ENCODE data around the gene OTULIN. TPM values are rescaled to one million over a fixed set of nuclear protein-coding genes. Genes with fewer than 3 reads are reported as not detected.

OTULIN gene
- total and polyA plus RNA-seq, 2 of the 13 experiments (the other 11 are each of a cell fraction or from before 2014, with no cell fraction given), result 7.0 to 34.8 TPM

GRCh38 chr5:14664270-14665100 lies at the start of gene OTULIN (continued):
- TF ChIP-seq CERS6 (CRISPR knock-in tag; IDR thresholded peaks at IDR 0.05), result 0 out of 2 replicates have a peak, but pooled peaks have one; percentile 31
- TF ChIP-seq KLF9 (CRISPR knock-in tag; IDR thresholded peaks at IDR 0.05; ENCODE audit: low read depth), result 0 out of 2 replicates have a peak, but pooled peaks have one; percentile 32
- TF ChIP-seq PAWR (CRISPR knock-in tag; IDR thresholded peaks at IDR 0.05; ENCODE audit: borderline replicate concordance), result no peak
- TF ChIP-seq NR2F1 (CRISPR knock-in tag; IDR thresholded peaks at IDR 0.05), result peak; percentile 70 to 87; a peak in 3 of 4 replicates
- TF ChIP-seq ZBTB38 (CRISPR knock-in tag; IDR thresholded peaks at IDR 0.05), result peak; percentile 87
- no peak for TF ChIP-seq PCBP2 (optimal IDR thresholded peaks at IDR 0.05; ENCODE audit: low read depth, low read length, poor library complexity, severe bottlenecking)
- TF ChIP-seq SRY (CRISPR knock-in tag; IDR thresholded peaks at IDR 0.05), result no peak; the same call in none of the 2 replicates
- peak; percentile 24; the same call in 1 of the 2 replicates for TF ChIP-seq NR2F2 (IDR thresholded peaks at IDR 0.05; ENCODE audit: borderline replicate concordance, low read depth)
- TF ChIP-seq, protein P1, sequence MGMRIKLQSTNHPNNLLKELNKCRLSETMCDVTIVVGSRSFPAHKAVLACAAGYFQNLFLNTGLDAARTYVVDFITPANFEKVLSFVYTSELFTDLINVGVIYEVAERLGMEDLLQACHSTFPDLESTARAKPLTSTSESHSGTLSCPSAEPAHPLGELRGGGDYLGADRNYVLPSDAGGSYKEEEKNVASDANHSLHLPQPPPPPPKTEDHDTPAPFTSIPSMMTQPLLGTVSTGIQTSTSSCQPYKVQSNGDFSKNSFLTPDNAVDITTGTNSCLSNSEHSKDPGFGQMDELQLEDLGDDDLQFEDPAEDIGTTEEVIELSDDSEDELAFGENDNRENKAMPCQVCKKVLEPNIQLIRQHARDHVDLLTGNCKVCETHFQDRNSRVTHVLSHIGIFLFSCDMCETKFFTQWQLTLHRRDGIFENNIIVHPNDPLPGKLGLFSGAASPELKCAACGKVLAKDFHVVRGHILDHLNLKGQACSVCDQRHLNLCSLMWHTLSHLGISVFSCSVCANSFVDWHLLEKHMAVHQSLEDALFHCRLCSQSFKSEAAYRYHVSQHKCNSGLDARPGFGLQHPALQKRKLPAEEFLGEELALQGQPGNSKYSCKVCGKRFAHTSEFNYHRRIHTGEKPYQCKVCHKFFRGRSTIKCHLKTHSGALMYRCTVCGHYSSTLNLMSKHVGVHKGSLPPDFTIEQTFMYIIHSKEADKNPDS (CRISPR knock-in tag; IDR thresholded peaks at IDR 0.05), result no peak; the same call in 1 of the 2 replicates
- TF ChIP-seq FUBP1 (CRISPR knock-in tag; IDR thresholded peaks at IDR 0.05; ENCODE audit: borderline replicate concordance), result no peak
- peak; percentile 84; the same call in 1 of the 2 replicates for TF ChIP-seq GLI4 (CRISPR knock-in tag; IDR thresholded peaks at IDR 0.05; ENCODE audit: borderline replicate concordance)
- TF ChIP-seq BRCA1 (CRISPR knock-in tag; IDR thresholded peaks at IDR 0.05), result peak; percentile 70
- no peak for TF ChIP-seq MBNL3 (CRISPR knock-in tag; conservative IDR thresholded peaks at IDR 0.05)
- peak; percentile 11; the same call in 1 of the 2 replicates for TF ChIP-seq ZNF788 (CRISPR knock-in tag; IDR thresholded peaks at IDR 0.05; ENCODE audit: borderline replicate concordance)
- no peak for TF ChIP-seq ZKSCAN1 (IDR thresholded peaks at IDR 0.05; ENCODE audit: low read length)
- TF ChIP-seq, protein P2, sequence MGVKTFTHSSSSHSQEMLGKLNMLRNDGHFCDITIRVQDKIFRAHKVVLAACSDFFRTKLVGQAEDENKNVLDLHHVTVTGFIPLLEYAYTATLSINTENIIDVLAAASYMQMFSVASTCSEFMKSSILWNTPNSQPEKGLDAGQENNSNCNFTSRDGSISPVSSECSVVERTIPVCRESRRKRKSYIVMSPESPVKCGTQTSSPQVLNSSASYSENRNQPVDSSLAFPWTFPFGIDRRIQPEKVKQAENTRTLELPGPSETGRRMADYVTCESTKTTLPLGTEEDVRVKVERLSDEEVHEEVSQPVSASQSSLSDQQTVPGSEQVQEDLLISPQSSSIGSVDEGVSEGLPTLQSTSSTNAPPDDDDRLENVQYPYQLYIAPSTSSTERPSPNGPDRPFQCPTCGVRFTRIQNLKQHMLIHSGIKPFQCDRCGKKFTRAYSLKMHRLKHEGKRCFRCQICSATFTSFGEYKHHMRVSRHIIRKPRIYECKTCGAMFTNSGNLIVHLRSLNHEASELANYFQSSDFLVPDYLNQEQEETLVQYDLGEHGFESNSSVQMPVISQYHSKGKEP (CRISPR knock-in tag; IDR thresholded peaks at IDR 0.05), result peak; percentile 31; the same call in 1 of the 2 replicates
- TF ChIP-seq RAD21 (CRISPR knock-in tag; IDR thresholded peaks at IDR 0.05), result no peak
- TF ChIP-seq ZNF431 (CRISPR knock-in tag; IDR thresholded peaks at IDR 0.05; ENCODE audit: borderline replicate concordance, low read depth), result no peak
- TF ChIP-seq SETDB1 (CRISPR knock-in tag; IDR thresholded peaks at IDR 0.05; ENCODE audit: borderline replicate concordance), result no peak
- TF ChIP-seq HNF4A (CRISPR knock-in tag; IDR thresholded peaks at IDR 0.05), result no peak; the same call in 1 of the 2 replicates
- TF ChIP-seq, protein P3, sequence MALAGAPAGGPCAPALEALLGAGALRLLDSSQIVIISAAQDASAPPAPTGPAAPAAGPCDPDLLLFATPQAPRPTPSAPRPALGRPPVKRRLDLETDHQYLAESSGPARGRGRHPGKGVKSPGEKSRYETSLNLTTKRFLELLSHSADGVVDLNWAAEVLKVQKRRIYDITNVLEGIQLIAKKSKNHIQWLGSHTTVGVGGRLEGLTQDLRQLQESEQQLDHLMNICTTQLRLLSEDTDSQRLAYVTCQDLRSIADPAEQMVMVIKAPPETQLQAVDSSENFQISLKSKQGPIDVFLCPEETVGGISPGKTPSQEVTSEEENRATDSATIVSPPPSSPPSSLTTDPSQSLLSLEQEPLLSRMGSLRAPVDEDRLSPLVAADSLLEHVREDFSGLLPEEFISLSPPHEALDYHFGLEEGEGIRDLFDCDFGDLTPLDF (CRISPR knock-in tag; IDR thresholded peaks at IDR 0.05), result peak; percentile 81

Data from HepG2 (cell line).